GM12891 (cell line): Measurements from ENCODE around the gene CARD10.

Experiments used
- POLR2A ChIP-seq: IDR thresholded peaks from 2 replicates; pipeline ENCODE4 v1.6.1; 2011; ENCODE audit warnings: low read depth, low read length, control low read depth
- POLR2AphosphoS5 ChIP-seq: IDR thresholded peaks from 2 replicates; pipeline ENCODE4 v1.6.1; 2011; ENCODE audit warnings: low read depth, low read length, control low read depth
- TAF1 ChIP-seq: IDR thresholded peaks from 2 replicates; pipeline ENCODE4 v1.6.1; 2011; ENCODE audit warnings: low read depth, low read length, control low read depth

GRCh38 chr22:37501610-37502341 lies 17.4 kb downstream of the CARD10 start:
- TF ChIP-seq POLR2AphosphoS5 (no peak), POLR2A (no peak), TAF1 (no peak)
